Umbilical cord (tissue), 2 donors: ENCODE measurements around the gene NFIA. TPM values are rescaled to one million over a fixed set of nuclear protein-coding genes. Genes with fewer than 3 reads are reported as not detected.
"Not testable (repeated sequence)": the region's sequence is repeated elsewhere in the genome, so short reads cannot be mapped to it uniquely, and the experiment has no call there.

ENCODE experiments used
- DNase-seq: peaks from one replicate; pipeline ENCODE4 v3.0.0-alpha.2; 2015; ENCODE audit warnings: low spot score
- total RNA-seq: library from RNA; depleted of rRNA; stranded (reverse); fragments of >200 nt; gene quantifications from one replicate; pipeline ENCODE4 v1.2.3, GENCODE V29; 2014; ENCODE audit warnings: low replicate concordance; ENCODE audit not compliant: insufficient read depth

NFIA gene
- total RNA-seq, 1 donor from 2014 or later, result 23.6 TPM

DNA sequence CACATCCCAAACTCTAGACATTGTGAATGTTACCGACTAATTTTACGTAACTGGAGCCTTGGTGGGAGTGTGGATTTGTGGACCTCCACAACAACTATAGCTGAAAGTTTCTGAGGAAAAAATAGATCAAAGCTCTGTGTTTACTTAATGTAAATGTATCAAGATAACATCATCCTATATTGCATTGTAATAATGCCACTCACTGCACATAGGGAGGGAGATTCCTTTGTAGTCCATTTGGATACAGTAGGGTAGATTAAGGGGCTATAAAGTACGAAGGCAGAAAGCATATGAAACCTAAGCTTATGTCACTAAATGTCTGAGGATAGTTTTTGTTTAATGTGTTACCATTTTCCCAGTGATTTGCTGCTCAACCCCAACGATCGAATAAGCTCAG, 369.2 kb downstream of the NFIA start:
- no peak for DNase-seq

- DNase-seq, result peak; percentile 72
Observed at GRCh38 chr1:61452176-61453035, 370.0 kb downstream of the NFIA start.

DNA sequence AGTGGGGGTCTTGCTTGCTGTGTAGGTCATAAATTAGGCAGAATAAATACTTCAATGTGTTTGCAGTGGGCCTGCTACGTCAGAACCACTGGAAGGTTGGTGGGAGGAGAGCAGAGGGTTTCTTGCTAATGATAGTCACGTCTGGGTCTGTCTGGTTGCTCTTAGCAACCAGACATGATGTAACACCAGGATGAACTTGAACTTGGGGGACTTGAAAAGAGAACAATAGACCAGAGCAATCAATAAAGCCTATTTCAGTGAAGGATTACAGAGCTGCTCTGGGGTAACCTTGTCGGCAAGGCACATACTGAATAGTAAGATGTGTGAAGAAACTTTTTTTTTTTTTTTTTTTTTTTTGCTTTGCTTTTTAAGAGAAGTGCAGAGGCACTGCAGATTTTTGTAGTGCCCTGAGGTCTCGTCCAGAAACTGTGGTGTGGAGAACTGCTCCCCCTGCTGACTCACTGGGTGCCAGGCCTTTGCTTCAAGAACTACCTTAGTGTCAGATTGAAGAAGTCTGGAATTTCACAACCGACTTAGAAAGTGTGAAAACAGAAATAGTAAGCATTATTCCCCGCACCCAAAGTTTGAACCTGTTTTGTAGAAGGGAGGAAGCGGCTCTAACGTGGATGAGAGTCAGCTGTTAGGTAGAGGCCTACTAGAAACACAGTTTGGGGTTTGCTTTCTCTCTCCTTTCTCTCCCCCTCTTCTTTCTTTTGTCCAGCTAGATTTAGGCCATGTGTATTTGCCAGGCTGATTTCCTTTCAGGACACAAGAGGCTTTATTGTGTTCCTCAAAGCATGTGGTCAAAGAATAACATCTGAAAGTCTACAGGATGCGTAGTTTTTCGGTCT, 371.0 kb downstream of the NFIA start:
- DNase-seq, result peak; percentile 98

DNA sequence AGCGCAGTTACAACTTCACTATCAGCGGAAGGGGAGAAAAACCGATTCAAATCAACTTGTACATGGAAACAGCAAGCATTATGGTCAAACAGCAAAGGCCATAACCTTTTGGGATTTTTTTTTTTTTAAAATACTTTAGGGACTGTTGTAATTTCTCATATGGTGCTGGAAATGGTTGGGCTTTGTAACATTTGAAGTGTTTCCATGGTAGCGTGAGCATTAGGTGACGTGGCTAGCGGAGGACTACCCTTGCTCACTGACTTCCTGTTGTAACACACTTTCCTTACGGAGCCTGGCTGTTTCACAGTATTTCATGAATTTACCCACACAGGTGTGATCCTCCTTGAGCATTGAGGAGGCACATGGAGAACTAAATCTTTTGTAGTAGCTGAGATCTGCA, 373.0 kb downstream of the NFIA start:
- DNase-seq, result no peak

- DNase-seq, result no peak
Observed at GRCh38 chr1:61457526-61458040, 375.2 kb downstream of the NFIA start.

DNA sequence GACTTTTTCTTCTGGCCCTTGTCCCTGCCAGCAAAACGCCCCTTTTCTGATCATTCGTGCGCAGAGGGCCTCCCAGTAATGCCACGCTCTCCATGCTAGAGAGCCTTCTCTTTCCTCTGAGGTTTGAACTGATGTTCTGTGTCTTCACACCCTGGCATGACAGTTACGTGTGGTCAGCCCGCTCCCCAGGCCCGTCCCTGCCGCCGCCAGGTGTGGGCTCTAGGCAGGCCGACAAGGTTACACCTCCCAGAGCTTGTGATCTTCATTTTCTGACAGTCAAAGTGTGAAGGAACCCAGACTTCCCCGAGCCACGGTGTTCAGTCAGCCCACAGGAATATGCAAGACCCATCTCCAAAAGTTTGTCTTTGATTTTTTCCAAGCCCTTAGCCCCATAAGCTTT, 377.0 kb downstream of the NFIA start:
- DNase-seq, result no peak

GRCh38 chr1:61460191-61460590, 377.8 kb downstream of the NFIA start:
- no peak for DNase-seq

- no peak for DNase-seq
Observed at GRCh38 chr1:61461406-61462384, 379.3 kb downstream of the NFIA start.

GRCh38 chr1:61462628-61463027, 380.3 kb downstream of the NFIA start:
- no peak for DNase-seq

DNA sequence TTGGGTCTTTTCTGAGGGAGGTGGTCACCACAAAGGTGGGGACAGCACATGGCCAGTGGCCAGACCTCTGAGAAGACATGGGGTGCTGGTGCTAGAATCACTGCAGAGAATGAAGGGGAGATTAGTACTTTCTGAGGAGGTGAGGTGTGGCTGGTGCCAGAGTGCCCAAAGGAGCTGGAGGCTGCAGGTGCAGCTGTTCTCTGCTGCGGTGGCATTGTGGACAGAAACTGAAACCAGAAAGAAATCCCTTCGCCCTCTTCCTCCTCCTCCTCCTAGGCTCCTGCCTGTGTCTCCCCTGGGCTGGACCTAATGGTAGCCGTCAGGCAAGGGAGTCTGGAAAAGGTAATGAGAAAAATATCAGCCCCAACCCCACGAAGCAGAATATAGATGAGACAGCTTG, 380.9 kb downstream of the NFIA start:
- no peak for DNase-seq

GRCh38 chr1:61467836-61468235, 385.5 kb downstream of the NFIA start:
- DNase-seq, result not testable (repeated sequence)

GRCh38 chr1:61469365-61469764, 387.0 kb downstream of the NFIA start:
- no peak for DNase-seq

GRCh38 chr1:61472876-61473275, 390.5 kb downstream of the NFIA start:
- DNase-seq, result no peak

- peak; percentile 39 for DNase-seq
Observed at GRCh38 chr1:61474269-61474817, 392.0 kb downstream of the NFIA start.

- DNase-seq, result no peak
Observed at GRCh38 chr1:61474963-61475362, 392.6 kb downstream of the NFIA start.

GRCh38 chr1:61477301-61477700, 394.9 kb downstream of the NFIA start:
- DNase-seq, result no peak

GRCh38 chr1:61480273-61480935, 398.0 kb downstream of the NFIA start:
- DNase-seq, result no peak

DNA sequence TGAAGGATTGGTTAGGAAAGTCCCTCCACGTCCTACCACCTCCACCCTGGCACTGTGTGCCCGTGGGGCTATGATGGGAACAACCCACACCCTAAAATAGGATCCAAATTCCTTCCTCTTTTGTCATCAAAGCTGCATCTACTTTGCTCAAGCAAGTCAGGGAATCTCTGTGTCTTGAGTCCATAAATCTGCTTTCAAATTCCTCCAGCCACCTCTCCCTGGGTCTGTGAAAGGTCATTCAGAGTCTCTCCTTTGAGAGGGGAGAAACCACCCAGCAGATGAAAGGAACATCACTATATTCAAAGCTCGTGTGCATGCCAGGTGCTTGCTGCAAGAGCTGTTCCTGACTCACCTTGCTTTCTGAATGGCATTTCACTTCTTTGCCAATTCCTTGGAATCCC, 399.0 kb downstream of the NFIA start:
- DNase-seq, result no peak

DNA sequence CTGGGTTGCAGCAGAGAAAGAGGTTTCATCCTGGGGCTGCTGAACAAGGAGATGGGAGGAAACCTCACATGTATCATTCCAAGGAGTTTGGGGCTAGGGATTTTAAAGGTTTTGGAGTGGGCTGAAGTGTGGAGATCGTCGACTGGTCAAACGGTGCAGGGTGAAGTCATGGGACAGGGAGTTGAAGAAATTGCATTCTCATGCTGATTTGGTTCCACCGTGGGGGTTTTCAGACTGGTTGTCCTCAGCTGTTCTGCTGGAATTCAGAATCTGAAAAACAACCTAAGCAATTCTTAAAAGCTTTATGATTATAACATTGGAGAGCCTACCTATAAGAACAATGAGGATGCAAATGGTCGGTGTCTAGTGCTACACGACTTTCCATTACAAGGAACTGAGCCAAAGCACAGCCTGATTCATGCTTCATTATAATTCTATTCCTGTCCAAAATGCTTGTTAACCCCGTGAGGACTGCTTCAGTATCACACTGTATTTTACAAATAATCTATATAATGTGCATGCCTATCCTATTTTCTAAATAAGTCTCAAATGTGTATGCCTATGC, 399.9 kb downstream of the NFIA start:
- DNase-seq, result no peak
